Measurements from ENCODE around the gene AFF1.

The AFF1 gene

GRCh38 chr4:86965019-86965976, 30.5 kb downstream of the AFF1 start:
- TF ChIP-seq CTCF (IDR thresholded peaks at IDR 0.05; ENCODE audit: low read depth, low read length) = no peak
- no peak overlapping the region for H3K4me3 ChIP-seq (ENCODE audit: low read depth, low read length)
- no peak for DNase-seq (ENCODE audit: low read depth, low spot score)
- in situ Hi-C loops (cut with HindIII; ENCODE audit: low sequenced_read_pairs) = no loop called here

- DNase-seq (ENCODE audit: low read depth, low spot score) = no peak
- H3K4me3 ChIP-seq (ENCODE audit: low read depth, low read length) = no peak overlapping the region
- in situ Hi-C loops (cut with HindIII; ENCODE audit: low sequenced_read_pairs) = no loop called here
- TF ChIP-seq CTCF (IDR thresholded peaks at IDR 0.05; ENCODE audit: low read depth, low read length) = no peak
These were observed 32.3 kb downstream of the AFF1 start for GRCh38 chr4:86967073-86967472.

GRCh38 chr4:86967798-86968197, 33.0 kb downstream of the AFF1 start:
- no peak for TF ChIP-seq CTCF (IDR thresholded peaks at IDR 0.05; ENCODE audit: low read depth, low read length)
- DNase-seq (ENCODE audit: low read depth, low spot score) = peak; percentile 43
- H3K4me3 ChIP-seq (ENCODE audit: low read depth, low read length) = no peak overlapping the region
- in situ Hi-C loops (cut with HindIII; ENCODE audit: low sequenced_read_pairs) = no loop called here

GRCh38 chr4:86968547-86968946, 33.7 kb downstream of the AFF1 start:
- in situ Hi-C loops (cut with HindIII; ENCODE audit: low sequenced_read_pairs) = no loop called here
- TF ChIP-seq CTCF (IDR thresholded peaks at IDR 0.05; ENCODE audit: low read depth, low read length) = no peak
- DNase-seq (ENCODE audit: low read depth, low spot score) = peak; percentile 47
- no peak overlapping the region for H3K4me3 ChIP-seq (ENCODE audit: low read depth, low read length)

- no peak for DNase-seq (ENCODE audit: low read depth, low spot score)
- in situ Hi-C loops (cut with HindIII; ENCODE audit: low sequenced_read_pairs) = no loop called here
- no peak for TF ChIP-seq CTCF (IDR thresholded peaks at IDR 0.05; ENCODE audit: low read depth, low read length)
- H3K4me3 ChIP-seq (ENCODE audit: low read depth, low read length) = no peak overlapping the region
These were observed 35.9 kb downstream of the AFF1 start for GRCh38 chr4:86970447-86971354.

GRCh38 chr4:86971355-86971683, 36.5 kb downstream of the AFF1 start:
- no peak for DNase-seq (ENCODE audit: low read depth, low spot score)
- in situ Hi-C loops (cut with HindIII; ENCODE audit: low sequenced_read_pairs) = no loop called here
- no peak for TF ChIP-seq CTCF (IDR thresholded peaks at IDR 0.05; ENCODE audit: low read depth, low read length)
- H3K4me3 ChIP-seq (ENCODE audit: low read depth, low read length) = no peak overlapping the region
